SK-N-SH treated with all-trans-retinoic acid at 6 μM for 48 hours (cell line): ENCODE results near the gene TRAF3IP3.

Experiments used
- CREB5 ChIP-seq: fragments of 250-450 bp; sonication (Bioruptor Pico); IDR thresholded peaks from 2 replicates; pipeline ENCODE4 v1.5.1; 2020; ENCODE audit warnings: low read depth, mild to moderate bottlenecking, moderate library complexity
- GLIS3 ChIP-seq: fragments of 250-450 bp; sonication (Bioruptor Pico); IDR thresholded peaks from 2 replicates; pipeline ENCODE4 v1.5.0; 2020; ENCODE audit warnings: mild to moderate bottlenecking, moderate library complexity
- TCF4 ChIP-seq: fragments of 250-450 bp; sonication (Bioruptor Pico); IDR thresholded peaks from 2 replicates; pipeline ENCODE4 v1.8.0; 2021; ENCODE audit warnings: mild to moderate bottlenecking, moderate library complexity, borderline replicate concordance
- TSHZ2 ChIP-seq: fragments of 250-450 bp; sonication (Bioruptor Pico); IDR thresholded peaks from 2 replicates; pipeline ENCODE4 v1.5.0; 2020; ENCODE audit warnings: mild to moderate bottlenecking, moderate library complexity
- ZFP3 ChIP-seq: fragments of 250-450 bp; sonication (Bioruptor Pico); IDR thresholded peaks from 2 replicates; pipeline ENCODE4 v1.5.0; 2020; ENCODE audit warnings: mild to moderate bottlenecking, moderate library complexity
- TF ChIP-seq, protein P1 (sequence below): fragments of 250-450 bp; sonication (Bioruptor Pico); IDR thresholded peaks from 2 replicates; pipeline ENCODE4 v1.8.0; 2020; ENCODE audit warnings: mild to moderate bottlenecking, moderate library complexity, borderline replicate concordance

- no peak for TF ChIP-seq CREB5 (CRISPR knock-in tag)
- no peak for TF ChIP-seq TCF4 (CRISPR knock-in tag)
- TF ChIP-seq, protein P1, sequence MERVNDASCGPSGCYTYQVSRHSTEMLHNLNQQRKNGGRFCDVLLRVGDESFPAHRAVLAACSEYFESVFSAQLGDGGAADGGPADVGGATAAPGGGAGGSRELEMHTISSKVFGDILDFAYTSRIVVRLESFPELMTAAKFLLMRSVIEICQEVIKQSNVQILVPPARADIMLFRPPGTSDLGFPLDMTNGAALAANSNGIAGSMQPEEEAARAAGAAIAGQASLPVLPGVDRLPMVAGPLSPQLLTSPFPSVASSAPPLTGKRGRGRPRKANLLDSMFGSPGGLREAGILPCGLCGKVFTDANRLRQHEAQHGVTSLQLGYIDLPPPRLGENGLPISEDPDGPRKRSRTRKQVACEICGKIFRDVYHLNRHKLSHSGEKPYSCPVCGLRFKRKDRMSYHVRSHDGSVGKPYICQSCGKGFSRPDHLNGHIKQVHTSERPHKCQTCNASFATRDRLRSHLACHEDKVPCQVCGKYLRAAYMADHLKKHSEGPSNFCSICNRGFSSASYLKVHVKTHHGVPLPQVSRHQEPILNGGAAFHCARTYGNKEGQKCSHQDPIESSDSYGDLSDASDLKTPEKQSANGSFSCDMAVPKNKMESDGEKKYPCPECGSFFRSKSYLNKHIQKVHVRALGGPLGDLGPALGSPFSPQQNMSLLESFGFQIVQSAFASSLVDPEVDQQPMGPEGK (CRISPR knock-in tag) = no peak
- TF ChIP-seq TSHZ2 (CRISPR knock-in tag) = no peak
- no peak for TF ChIP-seq ZFP3 (CRISPR knock-in tag)
- no peak for TF ChIP-seq GLIS3
Measured at GRCh38 chr1:209807509-209807908, 51.7 kb downstream of the TRAF3IP3 start.
